Psoas muscle (tissue), 8 donors: Measurements from ENCODE around the gene SNX8. TPM values are rescaled to one million over a fixed set of nuclear protein-coding genes. Genes with fewer than 3 reads are reported as not detected.

Source experiments
- ATAC-seq, 4 donors: fragments of 200-7000 bp; cut with Tn5 transposase; one replicate each; pipeline ENCODE4 v1.9.1; 2020; ENCODE audit warnings: moderate library complexity in 3 of 4, mild to moderate bottlenecking in 2 of 4
- DNase-seq, 2 donors: peaks; one replicate each; pipeline ENCODE4 v3.0.0-alpha.2; 2020
- H3K27ac ChIP-seq: fragments of 200-600 bp; one replicate; pipeline ENCODE4 v1.8.0; 2022
- H3K27me3 ChIP-seq, 3 donors: fragments of 200-600 bp in 1 of 3; one replicate each; pipeline versions ENCODE4 v1.6.1 to v1.8.0; 2013 to 2022; ENCODE audit warnings: low read length in 2 of 3, mild to moderate bottlenecking in 2 of 3, moderate library complexity in 1 of 3; ENCODE audit not compliant: insufficient read depth in 3 of 3
- H3K36me3 ChIP-seq, 2 donors: fragments of 200-600 bp in 1 of 2; one replicate each; pipeline versions ENCODE4 v1.6.1 to v1.8.0; 2013 to 2022; ENCODE audit warnings: low read depth in 1 of 2, mild to moderate bottlenecking in 1 of 2, moderate library complexity in 1 of 2; ENCODE audit not compliant: insufficient read depth in 1 of 2
- H3K4me1 ChIP-seq: fragments of 200-600 bp; one replicate; pipeline ENCODE4 v1.8.0; 2022
- H3K4me3 ChIP-seq: fragments of 200-600 bp; one replicate; pipeline ENCODE4 v1.8.0; 2022; ENCODE audit warnings: mild to moderate bottlenecking
- H3K9me3 ChIP-seq: fragments of 200-600 bp; one replicate; pipeline ENCODE4 v1.8.0; 2022
- WGBS, 3 donors: extraction: QIAGEN DNeasy Blood & Tissue Kit; methylation state at CpG; one replicate each; pipeline versions ENCODE4 v1.1.6 to v1.1.7; 2013; 5-methylcytosine and 5-hydroxymethylcytosine counted together
- intact Hi-C, 2 donors: fragments of 100-400 bp; cut with DNase I; formaldehyde crosslinking; loops; one replicate each; pipeline versions ENCODE4 v1.11.0 to v1.14.2; 2022
- polyA plus RNA-seq, 3 donors: library from polyadenylated mRNA; stranded (reverse); fragments of 200-250 nt; gene quantifications; one replicate each; pipeline ENCODE4 v1.2.3, GENCODE V29; 2013
- total RNA-seq, 4 donors: library from RNA; stranded (reverse); fragmentation: NEBNext Ultra II Directional in 2 of 4; extraction: Animal tissue kit (Norgen Biotek cat#: 25700) in 2 of 4; gene quantifications; one replicate each; pipeline versions ENCODE4 v1.2.1 to v1.2.4, GENCODE V29; 2021 to 2023
- TF ChIP-seq, protein P1 (sequence below): fragments of 200-600 bp; IDR thresholded peaks from one replicate; pipeline ENCODE4 v1.8.0; 2022; ENCODE audit warnings: antibody characterized with exemption
- donor health status: healthy with polysubstance abuse.
- donor health status: DM: no; HTN: no; CAD: no; lungs with moderate emphysema.
- donor health status: Bipolar disorder and iron deficiency.
- donor health status: healthy.
- donor health status: DM: yes; HTN: yes; CAD: no.
- donor health status: DM: no; HTN: no; CAD: no.
- donor health status: DM: no; HTN: no; CAD: no.
- donor health status: DM: yes; HTN: yes; CAD: no.

SNX8 gene
- total and polyA plus RNA-seq, 7 donors, result 8.4 to 25.1 (median 14.3) TPM

DNA sequence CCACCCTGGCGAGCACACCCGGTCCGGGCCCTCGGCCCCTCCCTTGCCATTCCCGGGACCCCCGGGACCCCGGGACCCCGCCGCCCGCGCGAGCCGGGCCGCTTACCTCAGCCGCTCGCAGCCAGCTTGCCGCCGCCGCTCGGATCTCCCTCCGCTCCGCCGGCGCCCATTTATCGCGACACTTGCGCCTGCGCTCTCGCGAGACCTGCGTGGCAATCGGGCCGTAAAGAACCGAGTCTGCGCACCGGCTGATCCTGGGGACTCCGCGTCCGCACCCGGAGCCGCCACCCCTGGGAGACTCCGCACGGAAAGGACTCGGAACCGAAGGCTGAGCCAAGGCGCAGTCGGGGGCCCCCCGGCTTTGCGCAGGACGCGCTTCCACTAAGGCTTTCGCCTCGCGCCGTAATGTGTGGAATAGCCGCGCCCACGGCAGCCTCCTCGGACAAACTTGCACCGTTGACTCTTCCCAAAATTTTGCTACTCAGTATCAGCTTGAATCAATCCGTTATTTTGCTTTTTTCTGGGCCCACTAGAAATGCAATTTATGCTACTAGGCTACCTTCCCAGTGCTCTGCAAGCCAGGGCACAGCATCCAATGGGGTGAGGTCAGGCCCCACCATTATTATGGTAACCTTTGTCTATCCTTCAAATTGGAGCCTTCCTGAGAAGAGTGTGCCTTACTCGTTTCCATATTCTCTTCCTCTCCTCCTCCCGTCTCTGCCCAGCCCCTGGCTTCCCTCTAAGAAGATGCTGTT, 81.3 kb downstream of the SNX8 start, which contains the start of gene MAD1L1:
TSS of gene MAD1L1 (minus strand) at position 180 of the 755 bp plus-strand sequence. CDS start 2,812 bp downstream, outside the sequence.
- TF ChIP-seq, protein P1, sequence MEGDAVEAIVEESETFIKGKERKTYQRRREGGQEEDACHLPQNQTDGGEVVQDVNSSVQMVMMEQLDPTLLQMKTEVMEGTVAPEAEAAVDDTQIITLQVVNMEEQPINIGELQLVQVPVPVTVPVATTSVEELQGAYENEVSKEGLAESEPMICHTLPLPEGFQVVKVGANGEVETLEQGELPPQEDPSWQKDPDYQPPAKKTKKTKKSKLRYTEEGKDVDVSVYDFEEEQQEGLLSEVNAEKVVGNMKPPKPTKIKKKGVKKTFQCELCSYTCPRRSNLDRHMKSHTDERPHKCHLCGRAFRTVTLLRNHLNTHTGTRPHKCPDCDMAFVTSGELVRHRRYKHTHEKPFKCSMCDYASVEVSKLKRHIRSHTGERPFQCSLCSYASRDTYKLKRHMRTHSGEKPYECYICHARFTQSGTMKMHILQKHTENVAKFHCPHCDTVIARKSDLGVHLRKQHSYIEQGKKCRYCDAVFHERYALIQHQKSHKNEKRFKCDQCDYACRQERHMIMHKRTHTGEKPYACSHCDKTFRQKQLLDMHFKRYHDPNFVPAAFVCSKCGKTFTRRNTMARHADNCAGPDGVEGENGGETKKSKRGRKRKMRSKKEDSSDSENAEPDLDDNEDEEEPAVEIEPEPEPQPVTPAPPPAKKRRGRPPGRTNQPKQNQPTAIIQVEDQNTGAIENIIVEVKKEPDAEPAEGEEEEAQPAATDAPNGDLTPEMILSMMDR, result no peak
- ATAC-seq (peak; percentile 90 to 98 (median 93)), DNase-seq (peak; percentile 90 to 95)
- no peaks in the 10 kb centered on the region for H3K27me3 ChIP-seq
- H3K27ac ChIP-seq, result peak within 1 kb of the TSS; percentile 66
- intact Hi-C loops, result no loop called here
- no peaks in the 10 kb centered on the region for H3K9me3 ChIP-seq
- peaks cover 0 to 61% of the 10 kb centered on the region in 2 donors for H3K36me3 ChIP-seq
- H3K4me3 ChIP-seq, result peak within 1 kb of the TSS; percentile 86
- 0 to 1% (median 1%) methylated on average over 55 to 63 of the region's 63 CpGs for WGBS, 3 donors
- peaks cover 20% of the 10 kb centered on the region for H3K4me1 ChIP-seq

DNA sequence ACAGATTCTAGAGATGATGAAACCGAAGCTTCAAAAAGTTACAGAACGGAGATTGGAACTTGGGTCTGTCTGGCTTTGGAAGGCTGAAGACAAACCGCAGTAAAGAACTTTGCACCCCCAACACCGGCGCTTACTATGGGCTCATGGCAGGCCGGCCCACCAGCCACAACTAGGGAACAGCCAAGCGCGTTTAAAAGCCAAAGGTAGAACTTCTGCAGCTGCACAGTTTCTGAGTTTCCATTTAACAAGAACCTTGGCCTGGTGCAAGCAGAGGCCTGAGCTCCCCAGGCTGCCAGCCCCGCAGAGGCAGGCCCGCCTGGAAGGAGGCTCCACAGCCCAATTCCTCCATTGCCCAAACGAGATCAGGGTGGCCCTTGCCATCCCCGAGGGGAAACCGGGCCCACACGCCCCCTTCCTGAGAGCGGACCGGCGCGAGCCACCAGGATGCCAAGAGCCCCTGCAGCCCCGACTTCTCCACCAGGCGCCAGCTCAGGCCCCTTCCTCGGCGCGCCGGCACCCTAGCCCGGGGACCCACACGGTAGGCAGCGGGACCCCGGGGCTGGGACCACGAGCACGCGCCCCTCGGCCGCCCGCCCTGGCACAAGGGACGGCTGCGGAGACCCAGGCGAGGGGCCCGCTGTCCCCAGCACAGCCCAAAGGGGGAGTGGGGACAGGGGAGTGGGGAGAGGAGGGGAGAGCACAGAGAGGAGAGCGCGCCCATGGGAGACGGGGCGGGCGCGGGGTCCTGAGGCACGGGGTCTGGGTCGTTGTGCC, 82.1 kb downstream of the SNX8 start:
- intact Hi-C loops, result no loop called here
- no peaks in the 10 kb centered on the region for H3K9me3 ChIP-seq
- peaks cover 0 to 61% of the 10 kb centered on the region in 2 donors for H3K36me3 ChIP-seq
- H3K4me1 ChIP-seq, result peaks cover 20% of the 10 kb centered on the region
- H3K4me3 ChIP-seq, result peak overlapping the region; percentile 86
- ATAC-seq (peak; percentile 43 to 54 (median 49)), DNase-seq (no peak)
- TF ChIP-seq, protein P1, result no peak
- no peaks in the 10 kb centered on the region for H3K27me3 ChIP-seq
- 2 to 3% (median 2%) methylated on average over 27 to 46 of the region's 46 CpGs for WGBS, 3 donors
- H3K27ac ChIP-seq, result peak overlapping the region; percentile 66

DNA sequence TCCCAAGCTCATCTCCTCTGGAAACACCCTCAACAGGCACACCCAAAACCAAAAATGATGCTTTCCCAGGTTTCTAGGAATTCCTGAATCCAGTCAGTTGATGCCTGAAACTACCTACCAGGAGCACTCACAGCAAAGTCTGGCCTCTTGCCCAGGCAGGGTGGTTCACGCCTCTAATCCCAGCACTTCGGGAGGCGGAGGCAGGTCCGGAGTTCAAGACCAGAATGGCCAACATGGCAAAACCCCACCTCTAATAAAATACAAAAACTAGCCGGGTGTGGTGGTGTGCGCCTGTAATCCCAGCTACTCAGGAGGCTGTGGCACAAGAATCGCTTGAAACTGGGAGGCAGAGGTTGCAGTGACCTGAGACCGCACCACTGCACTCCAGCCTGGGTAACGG, 83.4 kb downstream of the SNX8 start:
- H3K36me3 ChIP-seq, result peaks cover 0 to 55% of the 10 kb centered on the region in 2 donors
- WGBS, 3 donors, result 84 to 95% (median 84%) methylated on average over 9 of the region's 9 CpGs
- H3K27me3 ChIP-seq, result no peaks in the 10 kb centered on the region
- peaks cover 20% of the 10 kb centered on the region for H3K4me1 ChIP-seq
- intact Hi-C loops, result no loop called here
- no peaks in the 10 kb centered on the region for H3K9me3 ChIP-seq
- TF ChIP-seq, protein P1, result no peak
- no peak for DNase-seq
- ATAC-seq, result no peak
- H3K4me3 ChIP-seq, result peak overlapping the region; percentile 86
- no peak overlapping the region for H3K27ac ChIP-seq

DNA sequence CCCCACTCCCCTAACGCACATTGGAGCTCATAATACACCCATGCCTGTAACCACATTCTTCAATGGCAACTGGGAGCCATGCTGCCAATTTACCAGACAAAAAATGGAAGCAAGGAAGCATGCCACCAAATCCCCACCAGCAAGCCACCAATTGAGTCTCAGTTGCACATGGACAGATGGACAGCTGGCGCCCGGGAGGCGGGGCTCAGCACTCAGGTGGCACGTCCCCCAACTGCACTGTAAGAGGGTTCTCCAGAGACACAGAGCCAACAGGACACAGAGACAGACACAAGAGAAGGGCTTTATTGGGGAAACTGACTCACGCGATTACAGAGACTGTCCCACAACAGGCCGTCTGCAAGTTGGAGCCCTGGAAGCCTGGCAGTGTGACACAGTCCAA, 84.0 kb downstream of the SNX8 start:
- WGBS, 3 donors, result 79 to 85% (median 79%) methylated on average over 8 of the region's 8 CpGs
- H3K9me3 ChIP-seq, result no peaks in the 10 kb centered on the region
- H3K27me3 ChIP-seq, result no peaks in the 10 kb centered on the region
- intact Hi-C loops, result no loop called here
- TF ChIP-seq, protein P1, result no peak
- DNase-seq, result no peak
- no peak overlapping the region for H3K4me3 ChIP-seq
- no peak for ATAC-seq
- H3K27ac ChIP-seq, result no peak overlapping the region
- peaks cover 22% of the 10 kb centered on the region for H3K4me1 ChIP-seq
- H3K36me3 ChIP-seq, result peaks cover 0 to 50% of the 10 kb centered on the region in 2 donors
